ENCODE results near the gene GNB1L.

Gene GNB1L

DNA sequence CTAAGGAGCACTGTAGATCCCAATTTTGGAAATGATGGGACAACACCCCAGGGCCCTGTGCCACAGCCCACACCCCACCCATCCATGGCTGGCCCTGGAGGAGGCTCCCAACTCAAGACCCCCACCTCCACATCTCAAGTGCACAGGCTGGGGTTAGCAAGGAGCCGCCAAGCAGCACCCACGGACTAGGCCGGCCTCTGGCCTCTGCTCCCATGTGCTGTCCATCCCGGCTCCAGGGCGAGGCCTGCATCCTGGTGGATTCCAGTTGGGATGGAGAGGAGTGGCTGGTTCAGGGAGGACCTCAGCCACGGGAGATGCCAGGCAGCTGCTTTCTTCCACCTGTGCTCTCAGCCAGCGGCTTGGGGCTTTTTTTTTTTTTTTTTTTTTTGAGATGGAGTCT lies 43.5 kb upstream of the GNB1L start:
- no peak overlapping the region for H2BK5ac ChIP-seq (ENCODE audit: low read depth, low read length, poor library complexity)
- no peak overlapping the region for H3K4me2 ChIP-seq (ENCODE audit: low read length)
- no peak overlapping the region for H3K9ac ChIP-seq (ENCODE audit: low read length)
- peaks cover 17% of the 10 kb centered on the region for H3K79me1 ChIP-seq (ENCODE audit: low read length)
- H4K12ac ChIP-seq (ENCODE audit: low read depth, low read length), result no peak overlapping the region
- DNase-seq, result no peak
- no CpG with 5 or more reads among the region's 7 CpGs for WGBS (ENCODE audit: extremely low coverage, insufficient coverage, insufficient read length)
- H3K23ac ChIP-seq (ENCODE audit: low read length), result no peak overlapping the region
- no peaks in the 10 kb centered on the region for H3K9me3 ChIP-seq (ENCODE audit: insufficient read depth, low read depth, low read length)
- H3K36me3 ChIP-seq (ENCODE audit: control insufficient read depth in 1 of 2, insufficient read depth in 2 of 2, low read length in 2 of 2), result no peaks in the 10 kb centered on the region
- no peak overlapping the region for H2AK5ac ChIP-seq (ENCODE audit: low read length)
- H2AFZ ChIP-seq (ENCODE audit: insufficient read depth, low read length, poor library complexity), result no peak overlapping the region
- no peak overlapping the region for H3K4me3 ChIP-seq (ENCODE audit: low read depth, low read length)
- H4K91ac ChIP-seq (ENCODE audit: low read depth, low read length), result no peak overlapping the region
- no peak overlapping the region for H3K4ac ChIP-seq (ENCODE audit: low read depth, low read length)
- no peak overlapping the region for H2BK12ac ChIP-seq (ENCODE audit: low read length)
- H2BK120ac ChIP-seq (ENCODE audit: insufficient read depth, low read length, poor library complexity), result no peak overlapping the region
- no peak overlapping the region for H3K14ac ChIP-seq (ENCODE audit: low read length)
- H3K27me3 ChIP-seq (ENCODE audit: insufficient read depth, low read length), result no peaks in the 10 kb centered on the region
- peaks cover 2% of the 10 kb centered on the region for H3K79me2 ChIP-seq (ENCODE audit: control insufficient read depth, insufficient read depth, low read length, poor library complexity)
- H3K27ac ChIP-seq (ENCODE audit: low read depth, low read length), result no peak overlapping the region
- H3K4me1 ChIP-seq (ENCODE audit: control insufficient read depth in 1 of 2, insufficient read depth in 2 of 2, low read length in 2 of 2), result peaks cover 5 to 20% of the 10 kb centered on the region in 2 experiments
- H3K18ac ChIP-seq (ENCODE audit: low read length), result no peak overlapping the region
- no peak overlapping the region for H4K8ac ChIP-seq (ENCODE audit: low read depth, low read length)

DNA sequence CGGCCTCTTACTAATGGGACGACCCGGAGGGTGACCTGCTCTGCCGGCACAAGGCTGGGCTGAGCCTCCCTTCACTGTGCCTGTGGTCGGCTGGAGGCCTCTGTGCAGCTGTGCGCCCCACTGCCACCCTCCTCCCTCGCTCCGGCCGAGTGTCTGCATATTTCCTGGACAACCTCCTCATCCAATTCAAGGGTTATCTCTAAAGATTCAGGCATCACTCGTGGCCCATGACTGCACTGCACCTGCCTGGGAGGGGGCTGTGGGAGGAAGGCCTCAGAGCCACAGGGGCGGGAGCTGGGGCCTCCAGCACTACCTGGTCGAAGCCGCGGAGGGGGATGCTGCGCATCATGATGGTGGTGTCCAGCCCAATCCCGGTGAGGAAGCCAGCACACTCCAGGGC lies 43.1 kb upstream of the GNB1L start:
- no CpG with 5 or more reads among the region's 16 CpGs for WGBS (ENCODE audit: extremely low coverage, insufficient coverage, insufficient read length)
- peaks cover 18% of the 10 kb centered on the region for H3K79me1 ChIP-seq (ENCODE audit: low read length)

DNA sequence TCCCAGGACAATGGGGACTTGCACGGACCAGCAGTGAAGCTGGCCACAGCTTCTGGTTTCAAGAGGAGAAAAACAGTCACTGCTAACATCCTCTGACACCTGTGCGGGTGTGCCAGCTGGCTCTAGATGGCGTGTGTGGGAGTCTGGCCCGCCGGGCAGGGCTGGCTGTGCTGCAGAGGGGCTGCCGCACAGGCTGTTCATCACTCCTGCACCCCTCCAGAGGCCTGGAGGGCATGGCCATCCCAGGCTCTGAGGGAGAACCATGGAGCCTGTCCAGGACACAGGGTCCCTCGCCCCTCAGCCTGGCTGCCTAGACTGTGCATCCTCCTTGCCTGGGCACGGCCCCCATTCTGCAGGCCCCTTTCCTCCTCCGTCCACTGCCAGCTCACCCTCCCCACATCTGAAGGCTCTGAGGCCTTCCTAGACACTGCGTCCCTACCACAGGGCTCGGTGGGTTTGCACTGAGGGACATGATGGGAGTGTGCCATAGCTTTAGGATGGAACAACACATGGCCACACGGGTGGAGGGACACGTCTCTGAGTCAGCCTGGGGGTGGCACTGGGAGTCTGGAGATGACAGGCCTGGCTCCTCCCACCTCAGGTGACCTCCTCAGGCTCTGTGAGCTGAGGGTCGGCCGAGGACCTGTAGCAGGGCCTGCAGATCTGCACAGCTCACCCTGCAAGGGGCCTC lies 42.1 kb upstream of the GNB1L start:
- H3K36me3 ChIP-seq (ENCODE audit: control insufficient read depth in 1 of 2, insufficient read depth in 2 of 2, low read length in 2 of 2), result no peaks in the 10 kb centered on the region
- H3K4me3 ChIP-seq (ENCODE audit: low read depth, low read length), result no peak overlapping the region
- no peak overlapping the region for H3K27ac ChIP-seq (ENCODE audit: low read depth, low read length)
- H3K4me1 ChIP-seq (ENCODE audit: control insufficient read depth in 1 of 2, insufficient read depth in 2 of 2, low read length in 2 of 2), result peaks cover 14 to 27% of the 10 kb centered on the region in 2 experiments
- H2BK12ac ChIP-seq (ENCODE audit: low read length), result peak overlapping the region; percentile 75
- no peak overlapping the region for H3K14ac ChIP-seq (ENCODE audit: low read length)
- H4K12ac ChIP-seq (ENCODE audit: low read depth, low read length), result no peak overlapping the region
- no peak overlapping the region for H3K23ac ChIP-seq (ENCODE audit: low read length)
- peak overlapping the region; percentile 21 for H2AK5ac ChIP-seq (ENCODE audit: low read length)
- no peak overlapping the region for H3K9ac ChIP-seq (ENCODE audit: low read length)
- no peak overlapping the region for H3K4ac ChIP-seq (ENCODE audit: low read depth, low read length)
- H4K8ac ChIP-seq (ENCODE audit: low read depth, low read length), result no peak overlapping the region
- H3K4me2 ChIP-seq (ENCODE audit: low read length), result no peak overlapping the region
- H3K79me2 ChIP-seq (ENCODE audit: control insufficient read depth, insufficient read depth, low read length, poor library complexity), result peaks cover 7% of the 10 kb centered on the region
- DNase-seq, result no peak
- peak overlapping the region; percentile 52 for H4K91ac ChIP-seq (ENCODE audit: low read depth, low read length)
- H3K9me3 ChIP-seq (ENCODE audit: insufficient read depth, low read depth, low read length), result no peaks in the 10 kb centered on the region
- H2BK120ac ChIP-seq (ENCODE audit: insufficient read depth, low read length, poor library complexity), result no peak overlapping the region
- WGBS (ENCODE audit: extremely low coverage, insufficient coverage, insufficient read length), result no CpG with 5 or more reads among the region's 15 CpGs
- H2AFZ ChIP-seq (ENCODE audit: insufficient read depth, low read length, poor library complexity), result no peak overlapping the region
- H3K79me1 ChIP-seq (ENCODE audit: low read length), result peaks cover 23% of the 10 kb centered on the region
- no peak overlapping the region for H2BK5ac ChIP-seq (ENCODE audit: low read depth, low read length, poor library complexity)
- H3K27me3 ChIP-seq (ENCODE audit: insufficient read depth, low read length), result no peaks in the 10 kb centered on the region
- H3K18ac ChIP-seq (ENCODE audit: low read length), result no peak overlapping the region

More for the DNA sequence above, 43.1 kb upstream of the GNB1L start:
- DNase-seq, result no peak
- Histone ChIP-seq H2AFZ (ENCODE audit: insufficient read depth, low read length, poor library complexity) (no peak overlapping the region), H4K91ac (ENCODE audit: low read depth, low read length) (no peak overlapping the region), H4K12ac (ENCODE audit: low read depth, low read length) (no peak overlapping the region), H3K23ac (ENCODE audit: low read length) (no peak overlapping the region), H3K9me3 (ENCODE audit: insufficient read depth, low read depth, low read length) (no peaks in the 10 kb centered on the region), H3K27me3 (ENCODE audit: insufficient read depth, low read length) (no peaks in the 10 kb centered on the region), H3K27ac (ENCODE audit: low read depth, low read length) (no peak overlapping the region), H3K79me2 (ENCODE audit: control insufficient read depth, insufficient read depth, low read length, poor library complexity) (peaks cover 6% of the 10 kb centered on the region), H2BK120ac (ENCODE audit: insufficient read depth, low read length, poor library complexity) (no peak overlapping the region), H3K4me2 (ENCODE audit: low read length) (no peak overlapping the region), H2BK12ac (ENCODE audit: low read length) (peak overlapping the region; percentile 38), H2BK5ac (ENCODE audit: low read depth, low read length, poor library complexity) (no peak overlapping the region), H3K9ac (ENCODE audit: low read length) (no peak overlapping the region), H4K8ac (ENCODE audit: low read depth, low read length) (no peak overlapping the region), H2AK5ac (ENCODE audit: low read length) (peak overlapping the region; percentile 27), H3K4me1 (ENCODE audit: control insufficient read depth in 1 of 2, insufficient read depth in 2 of 2, low read length in 2 of 2) (peaks cover 7 to 20% of the 10 kb centered on the region in 2 experiments), H3K36me3 (ENCODE audit: control insufficient read depth in 1 of 2, insufficient read depth in 2 of 2, low read length in 2 of 2) (no peaks in the 10 kb centered on the region), H3K4me3 (ENCODE audit: low read depth, low read length) (no peak overlapping the region), H3K14ac (ENCODE audit: low read length) (no peak overlapping the region), H3K4ac (ENCODE audit: low read depth, low read length) (no peak overlapping the region), H3K18ac (ENCODE audit: low read length) (no peak overlapping the region)

DNA sequence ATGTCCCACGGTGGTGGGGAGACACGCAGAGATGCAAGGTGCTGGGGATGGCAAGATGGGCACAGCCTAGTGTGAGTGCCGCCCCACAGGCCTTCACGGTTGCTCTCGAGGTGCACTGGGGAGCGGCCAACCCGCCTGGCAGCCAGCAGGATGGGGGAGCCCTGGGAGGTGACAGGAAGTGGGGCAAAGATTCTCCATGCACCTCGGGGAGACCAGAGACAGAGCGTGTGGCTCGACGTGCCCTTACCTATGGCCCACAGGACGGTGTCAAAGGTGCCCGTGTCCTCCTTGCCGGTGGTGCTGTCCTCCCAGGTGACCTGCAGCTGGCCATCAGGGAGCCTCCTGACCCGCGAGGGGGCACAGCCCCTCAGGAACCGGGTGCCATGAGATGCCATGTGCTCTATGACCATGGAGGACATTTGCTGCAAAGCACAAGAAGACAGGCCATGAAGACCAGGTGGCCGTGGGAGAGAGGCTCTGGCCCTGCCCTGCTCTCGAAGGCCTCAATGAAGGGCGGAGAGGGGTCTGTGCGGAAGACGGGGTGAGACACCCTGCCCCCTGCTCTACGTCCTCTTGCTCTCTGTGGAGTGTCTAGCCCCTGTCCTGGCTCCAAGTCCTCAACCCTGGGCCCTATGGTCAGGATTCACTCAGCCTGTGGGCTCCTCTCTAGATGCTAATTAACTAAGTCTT lies 40.6 kb upstream of the GNB1L start:
- H3K36me3 ChIP-seq (ENCODE audit: control insufficient read depth in 1 of 2, insufficient read depth in 2 of 2, low read length in 2 of 2), result no peaks in the 10 kb centered on the region
- no peak overlapping the region for H3K4me2 ChIP-seq (ENCODE audit: low read length)
- H3K27ac ChIP-seq (ENCODE audit: low read depth, low read length), result no peak overlapping the region
- no peak overlapping the region for H2BK5ac ChIP-seq (ENCODE audit: low read depth, low read length, poor library complexity)
- no peak overlapping the region for H3K4me3 ChIP-seq (ENCODE audit: low read depth, low read length)
- no peaks in the 10 kb centered on the region for H3K27me3 ChIP-seq (ENCODE audit: insufficient read depth, low read length)
- H3K4me1 ChIP-seq (ENCODE audit: control insufficient read depth in 1 of 2, insufficient read depth in 2 of 2, low read length in 2 of 2), result peaks cover 27 to 38% of the 10 kb centered on the region in 2 experiments
- H3K79me2 ChIP-seq (ENCODE audit: control insufficient read depth, insufficient read depth, low read length, poor library complexity), result peaks cover 15% of the 10 kb centered on the region
- no peak overlapping the region for H2BK120ac ChIP-seq (ENCODE audit: insufficient read depth, low read length, poor library complexity)
- peak overlapping the region; percentile 26 for H3K14ac ChIP-seq (ENCODE audit: low read length)
- H2AFZ ChIP-seq (ENCODE audit: insufficient read depth, low read length, poor library complexity), result no peak overlapping the region
- H3K18ac ChIP-seq (ENCODE audit: low read length), result peak overlapping the region; percentile 4
- no peak for DNase-seq
- H4K12ac ChIP-seq (ENCODE audit: low read depth, low read length), result no peak overlapping the region
- H4K91ac ChIP-seq (ENCODE audit: low read depth, low read length), result peak overlapping the region; percentile 20
- no CpG with 5 or more reads among the region's 23 CpGs for WGBS (ENCODE audit: extremely low coverage, insufficient coverage, insufficient read length)
- H2AK5ac ChIP-seq (ENCODE audit: low read length), result peak overlapping the region; percentile 31
- no peak overlapping the region for H3K4ac ChIP-seq (ENCODE audit: low read depth, low read length)
- H4K8ac ChIP-seq (ENCODE audit: low read depth, low read length), result no peak overlapping the region
- H3K9ac ChIP-seq (ENCODE audit: low read length), result no peak overlapping the region
- H3K79me1 ChIP-seq (ENCODE audit: low read length), result peaks cover 36% of the 10 kb centered on the region
- no peaks in the 10 kb centered on the region for H3K9me3 ChIP-seq (ENCODE audit: insufficient read depth, low read depth, low read length)
- peak overlapping the region; percentile 39 for H2BK12ac ChIP-seq (ENCODE audit: low read length)
- H3K23ac ChIP-seq (ENCODE audit: low read length), result no peak overlapping the region

Data from trophoblast cell (in vitro differentiated cells and primary cell).